ENCODE data around the gene OR4K15.

OR4K15 gene

DNA sequence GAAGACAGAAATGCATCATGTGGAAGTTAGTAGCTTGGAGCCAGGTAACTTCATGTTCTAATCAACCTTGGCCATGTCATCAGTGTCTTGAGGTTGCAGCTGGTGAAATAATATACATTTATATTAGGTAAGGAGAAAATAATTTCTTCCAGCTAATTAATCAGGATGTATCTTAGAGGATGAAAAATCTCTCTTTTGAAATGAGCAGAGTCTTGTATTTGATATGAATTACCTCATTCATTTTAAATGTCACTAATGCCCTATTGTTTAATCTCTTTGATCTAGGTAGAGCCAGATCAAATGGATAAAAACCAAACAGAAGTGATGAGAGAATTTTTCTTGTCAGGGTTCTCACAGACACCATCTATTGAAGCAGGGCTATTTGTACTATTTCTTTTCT, 26.5 kb downstream of the OR4K15 start, which contains the start of gene OR4Q2:
Gene OR4Q2, plus strand, starts transcription at position 301 of the 400 bp plus-strand sequence.
- no peak within 1 kb of the TSS for H3K4me3 ChIP-seq (replicated peaks; ENCODE audit: insufficient read depth, low read length)

DNA sequence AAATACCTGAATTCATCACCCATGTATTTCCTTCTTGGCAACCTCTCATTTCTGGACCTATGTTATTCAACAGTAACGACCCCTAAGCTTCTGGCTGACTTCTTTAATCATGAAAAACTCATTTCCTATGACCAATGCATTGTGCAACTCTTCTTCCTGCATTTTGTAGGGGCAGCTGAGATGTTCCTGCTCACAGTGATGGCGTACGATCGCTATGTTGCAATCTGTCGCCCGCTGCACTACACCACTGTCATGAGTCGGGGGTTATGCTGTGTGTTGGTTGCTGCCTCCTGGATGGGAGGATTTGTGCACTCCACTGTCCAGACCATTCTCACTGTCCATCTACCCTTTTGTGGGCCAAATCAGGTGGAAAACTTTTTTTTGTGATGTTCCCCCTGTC, 26.9 kb downstream of the OR4K15 start:
- no peaks in the 10 kb centered on the region for H3K27me3 ChIP-seq (ENCODE audit: insufficient read depth, poor library complexity, severe bottlenecking)
- H3K27ac ChIP-seq (replicated peaks): no peak overlapping the region
- no peak for TF ChIP-seq REST (IDR thresholded peaks at IDR 0.05; ENCODE audit: insufficient replicate concordance, low read depth)
- TF ChIP-seq POLR2AphosphoS5 (IDR thresholded peaks at IDR 0.05; ENCODE audit: low read depth): no peak
- TF ChIP-seq SPI1 (IDR thresholded peaks at IDR 0.05; ENCODE audit: borderline replicate concordance, low read depth): no peak
- no peak for TF ChIP-seq GABPA (IDR thresholded peaks at IDR 0.05; ENCODE audit: low read depth)
- TF ChIP-seq CTCF (IDR thresholded peaks at IDR 0.05; ENCODE audit: insufficient read depth, low read length): no peak
- H3K4me3 ChIP-seq (replicated peaks; ENCODE audit: insufficient read depth, low read length): no peak overlapping the region
- peak; percentile 12 to 38 for DNase-seq (ENCODE audit: low read depth in 1 of 2, low spot score in 1 of 2)

More for the DNA sequence above, 26.5 kb downstream of the OR4K15 start, which contains the start of gene OR4Q2:
- no peaks in the 10 kb centered on the region for H3K27me3 ChIP-seq (ENCODE audit: insufficient read depth, poor library complexity, severe bottlenecking)
- H3K27ac ChIP-seq (replicated peaks): no peak within 1 kb of the TSS
- no peak for DNase-seq (ENCODE audit: low read depth in 1 of 2, low spot score in 1 of 2)
- TF ChIP-seq REST (IDR thresholded peaks at IDR 0.05; ENCODE audit: insufficient replicate concordance, low read depth): no peak
- TF ChIP-seq POLR2AphosphoS5 (IDR thresholded peaks at IDR 0.05; ENCODE audit: low read depth): no peak
- no peak for TF ChIP-seq SPI1 (IDR thresholded peaks at IDR 0.05; ENCODE audit: borderline replicate concordance, low read depth)
- no peak for TF ChIP-seq CTCF (IDR thresholded peaks at IDR 0.05; ENCODE audit: insufficient read depth, low read length)
- TF ChIP-seq GABPA (IDR thresholded peaks at IDR 0.05; ENCODE audit: low read depth): no peak

- H3K27ac ChIP-seq (replicated peaks): no peak overlapping the region
- TF ChIP-seq POLR2AphosphoS5 (IDR thresholded peaks at IDR 0.05; ENCODE audit: low read depth): no peak
- no peak for TF ChIP-seq GABPA (IDR thresholded peaks at IDR 0.05; ENCODE audit: low read depth)
- TF ChIP-seq SPI1 (IDR thresholded peaks at IDR 0.05; ENCODE audit: borderline replicate concordance, low read depth): no peak
- no peak for TF ChIP-seq REST (IDR thresholded peaks at IDR 0.05; ENCODE audit: insufficient replicate concordance, low read depth)
- TF ChIP-seq CTCF (IDR thresholded peaks at IDR 0.05; ENCODE audit: insufficient read depth, low read length): no peak
- DNase-seq (ENCODE audit: low read depth in 1 of 2, low spot score in 1 of 2): no peak
- no peak overlapping the region for H3K4me3 ChIP-seq (replicated peaks; ENCODE audit: insufficient read depth, low read length)
- H3K27me3 ChIP-seq (ENCODE audit: insufficient read depth, poor library complexity, severe bottlenecking): peaks cover 3% of the 10 kb centered on the region
These were observed 32.8 kb downstream of the OR4K15 start for GRCh38 chr14:20008156-20008555.
